HEK293 (cell line): ENCODE measurements around the gene RAB7B.
A peak's percentile ranks its signal among the peaks of the same experiment; 100 is the strongest.

Experiments used
- CTCF ChIP-seq: fragments of 450-650 bp; formaldehyde crosslinking; IDR thresholded peaks from 2 replicates; pipeline ENCODE4 v1.5.1; 2016; ENCODE audit warnings: missing biosample characterization, missing genetic modification characterization
- FEZF1 ChIP-seq: fragments of 450-650 bp; formaldehyde crosslinking; IDR thresholded peaks from 2 replicates; pipeline ENCODE4 v1.5.1; 2016; ENCODE audit warnings: missing biosample characterization, missing genetic modification characterization
- PATZ1 ChIP-seq: fragments of 450-650 bp; formaldehyde crosslinking; IDR thresholded peaks from 2 replicates; pipeline ENCODE4 v1.5.1; 2016; ENCODE audit warnings: missing biosample characterization, missing genetic modification characterization
- PRDM1 ChIP-seq: fragments of 450-650 bp; formaldehyde crosslinking; IDR thresholded peaks from 2 replicates; pipeline ENCODE4; 2016; ENCODE audit warnings: missing biosample characterization, missing genetic modification characterization
- PRDM4 ChIP-seq: fragments of 450-650 bp; formaldehyde crosslinking; IDR thresholded peaks from 2 replicates; pipeline ENCODE4 v1.5.1; 2017; ENCODE audit warnings: missing biosample characterization, missing genetic modification characterization
- SP7 ChIP-seq: fragments of 450-650 bp; formaldehyde crosslinking; IDR thresholded peaks from 2 replicates; pipeline ENCODE4 v1.5.1; 2016; ENCODE audit warnings: missing biosample characterization, missing genetic modification characterization
- ZBTB26 ChIP-seq: fragments of 450-650 bp; formaldehyde crosslinking; optimal IDR thresholded peaks from 2 replicates; pipeline ENCODE3; 2016; ENCODE audit warnings: missing biosample characterization, mild to moderate bottlenecking, missing genetic modification characterization
- ZFP3 ChIP-seq: fragments of 450-650 bp; formaldehyde crosslinking; IDR thresholded peaks from 2 replicates; pipeline ENCODE4 v1.5.1; 2016; ENCODE audit warnings: low read depth, missing biosample characterization, missing genetic modification characterization
- ZNF112 ChIP-seq: fragments of 450-650 bp; formaldehyde crosslinking; IDR thresholded peaks from 2 replicates; pipeline ENCODE4 v1.5.0; 2017; ENCODE audit warnings: missing biosample characterization, missing genetic modification characterization
- ZNF133 ChIP-seq: fragments of 450-650 bp; formaldehyde crosslinking; IDR thresholded peaks from 2 replicates; pipeline ENCODE4 v1.5.1; 2016; ENCODE audit warnings: missing biosample characterization, missing genetic modification characterization
- ZNF157 ChIP-seq: fragments of 450-650 bp; formaldehyde crosslinking; IDR thresholded peaks from 2 replicates; pipeline ENCODE4 v1.5.1; 2016; ENCODE audit warnings: missing biosample characterization, missing genetic modification characterization
- ZNF202 ChIP-seq: fragments of 450-650 bp; formaldehyde crosslinking; IDR thresholded peaks from 2 replicates; pipeline ENCODE4 v1.5.1; 2016; ENCODE audit warnings: missing biosample characterization, missing genetic modification characterization, borderline replicate concordance
- ZNF26 ChIP-seq: fragments of 450-650 bp; formaldehyde crosslinking; IDR thresholded peaks from 2 replicates; pipeline ENCODE4 v1.5.1; 2016; ENCODE audit warnings: missing biosample characterization, missing genetic modification characterization
- ZNF324 ChIP-seq: fragments of 450-650 bp; formaldehyde crosslinking; IDR thresholded peaks from 2 replicates; pipeline ENCODE4 v1.5.1; 2016; ENCODE audit warnings: missing biosample characterization, missing genetic modification characterization
- ZNF354C ChIP-seq: fragments of 450-650 bp; formaldehyde crosslinking; IDR thresholded peaks from 2 replicates; pipeline ENCODE4 v1.5.1; 2016; ENCODE audit warnings: missing biosample characterization, missing genetic modification characterization, low read depth, borderline replicate concordance
- ZNF394 ChIP-seq: fragments of 450-650 bp; formaldehyde crosslinking; IDR thresholded peaks from 2 replicates; pipeline ENCODE4 v1.5.1; 2016; ENCODE audit warnings: missing biosample characterization, missing genetic modification characterization, mild to moderate bottlenecking, moderate library complexity, borderline replicate concordance
- ZNF518A ChIP-seq: fragments of 450-650 bp; formaldehyde crosslinking; conservative IDR thresholded peaks from 2 replicates; pipeline ENCODE4 v1.5.1; 2016; ENCODE audit warnings: low read depth, missing biosample characterization, missing genetic modification characterization
- ZNF530 ChIP-seq: fragments of 450-650 bp; formaldehyde crosslinking; IDR thresholded peaks from 2 replicates; pipeline ENCODE4 v1.5.1; 2016; ENCODE audit warnings: low read depth, missing biosample characterization, missing genetic modification characterization
- ZNF544 ChIP-seq: fragments of 450-650 bp; formaldehyde crosslinking; IDR thresholded peaks from 2 replicates; pipeline ENCODE4 v1.5.0; 2017; ENCODE audit warnings: missing biosample characterization, missing genetic modification characterization
- ZNF555 ChIP-seq: fragments of 450-650 bp; formaldehyde crosslinking; conservative IDR thresholded peaks from 2 replicates; pipeline ENCODE4 v1.5.1; 2017; ENCODE audit warnings: missing biosample characterization, mild to moderate bottlenecking, missing genetic modification characterization, inconsistent platforms
- ZNF670 ChIP-seq: fragments of 450-650 bp; formaldehyde crosslinking; IDR thresholded peaks from 2 replicates; pipeline ENCODE4 v1.5.1; 2016; ENCODE audit warnings: missing biosample characterization, missing genetic modification characterization, low read depth
- ZSCAN4 ChIP-seq: fragments of 450-650 bp; formaldehyde crosslinking; IDR thresholded peaks from 2 replicates; pipeline ENCODE4 v1.5.1; 2017; ENCODE audit warnings: missing biosample characterization, missing genetic modification characterization

The RAB7B gene

GRCh38 chr1:206003854-206004800 is 932 bp upstream of the RAB7B start (continued):
- no peak for TF ChIP-seq ZBTB26 (tag by site-specific recombination)
- TF ChIP-seq ZNF670 (tag by site-specific recombination): peak; percentile 37
- 0 out of 2 replicates have a peak, but pooled peaks have one; percentile 5 for TF ChIP-seq ZNF202
- no peak for TF ChIP-seq PRDM4
- no peak for TF ChIP-seq CTCF (tag by site-specific recombination)
- TF ChIP-seq ZNF133 (tag by site-specific recombination): peak; percentile 31; the same call in 1 of the 2 replicates
- no peak for TF ChIP-seq PRDM1 (tag by site-specific recombination)
- no peak for TF ChIP-seq ZNF555 (tag by site-specific recombination)
- TF ChIP-seq ZNF354C (tag by site-specific recombination): peak; percentile 8; the same call in 1 of the 2 replicates
- TF ChIP-seq ZNF26 (tag by site-specific recombination): no peak
- no peak for TF ChIP-seq ZNF518A (tag by site-specific recombination)
- no peak for TF ChIP-seq ZNF394 (tag by site-specific recombination)
- TF ChIP-seq ZNF324 (tag by site-specific recombination): 0 out of 2 replicates have a peak, but pooled peaks have one; percentile 52
- TF ChIP-seq ZNF544: peak; percentile 15
- TF ChIP-seq PATZ1 (tag by site-specific recombination): no peak
- TF ChIP-seq ZNF530 (tag by site-specific recombination): no peak
- no peak for TF ChIP-seq FEZF1 (tag by site-specific recombination)
- TF ChIP-seq ZFP3 (tag by site-specific recombination): no peak
- peak; percentile 10; the same call in 1 of the 2 replicates for TF ChIP-seq ZNF157 (tag by site-specific recombination)
- TF ChIP-seq ZSCAN4: peak; percentile 86
- TF ChIP-seq ZNF112 (tag by site-specific recombination): 0 out of 2 replicates have a peak, but pooled peaks have one; percentile 6
- no peak for TF ChIP-seq SP7 (tag by site-specific recombination)
